ENCODE measurements around the gene DHDH. TPM values are rescaled to one million over a fixed set of nuclear protein-coding genes. Genes with fewer than 3 reads are reported as not detected.
A peak's percentile ranks its signal among the peaks of the same experiment; 100 is the strongest.

The DHDH gene
- total and polyA plus RNA-seq, 2 of the 13 experiments (the other 11 are each of a cell fraction or from before 2014, with no cell fraction given) = 0.13 to 0.91 TPM

DNA sequence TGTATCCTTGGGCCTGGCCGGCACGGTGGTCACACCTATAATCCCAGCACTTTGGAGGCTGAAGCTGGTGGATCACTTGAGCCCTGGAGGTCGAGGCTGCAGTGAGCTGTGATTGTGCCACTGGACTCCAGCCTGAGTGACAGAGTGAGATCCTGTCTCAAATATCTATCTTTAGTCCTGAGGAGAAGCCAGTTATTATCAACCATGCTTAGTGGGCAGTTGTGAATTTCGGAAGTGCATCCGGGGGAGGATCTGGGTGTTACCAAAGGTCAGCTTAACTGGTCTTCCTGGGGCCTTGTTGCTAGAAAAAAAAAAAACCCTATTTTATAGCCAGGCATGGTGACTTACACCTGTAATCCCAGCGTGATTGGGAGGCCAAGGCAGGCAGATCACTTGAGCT, 9.6 kb downstream of the DHDH start (continued):
- TF ChIP-seq MYC (CRISPR knock-in tag; IDR thresholded peaks at IDR 0.05; ENCODE audit: borderline replicate concordance) = no peak
- TF ChIP-seq ZFX (CRISPR knock-in tag; IDR thresholded peaks at IDR 0.05; ENCODE audit: low read depth) = no peak
- TF ChIP-seq, protein P1, sequence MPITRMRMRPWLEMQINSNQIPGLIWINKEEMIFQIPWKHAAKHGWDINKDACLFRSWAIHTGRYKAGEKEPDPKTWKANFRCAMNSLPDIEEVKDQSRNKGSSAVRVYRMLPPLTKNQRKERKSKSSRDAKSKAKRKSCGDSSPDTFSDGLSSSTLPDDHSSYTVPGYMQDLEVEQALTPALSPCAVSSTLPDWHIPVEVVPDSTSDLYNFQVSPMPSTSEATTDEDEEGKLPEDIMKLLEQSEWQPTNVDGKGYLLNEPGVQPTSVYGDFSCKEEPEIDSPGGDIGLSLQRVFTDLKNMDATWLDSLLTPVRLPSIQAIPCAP (CRISPR knock-in tag; IDR thresholded peaks at IDR 0.05; ENCODE audit: low read depth) = no peak
- TF ChIP-seq, protein P2, sequence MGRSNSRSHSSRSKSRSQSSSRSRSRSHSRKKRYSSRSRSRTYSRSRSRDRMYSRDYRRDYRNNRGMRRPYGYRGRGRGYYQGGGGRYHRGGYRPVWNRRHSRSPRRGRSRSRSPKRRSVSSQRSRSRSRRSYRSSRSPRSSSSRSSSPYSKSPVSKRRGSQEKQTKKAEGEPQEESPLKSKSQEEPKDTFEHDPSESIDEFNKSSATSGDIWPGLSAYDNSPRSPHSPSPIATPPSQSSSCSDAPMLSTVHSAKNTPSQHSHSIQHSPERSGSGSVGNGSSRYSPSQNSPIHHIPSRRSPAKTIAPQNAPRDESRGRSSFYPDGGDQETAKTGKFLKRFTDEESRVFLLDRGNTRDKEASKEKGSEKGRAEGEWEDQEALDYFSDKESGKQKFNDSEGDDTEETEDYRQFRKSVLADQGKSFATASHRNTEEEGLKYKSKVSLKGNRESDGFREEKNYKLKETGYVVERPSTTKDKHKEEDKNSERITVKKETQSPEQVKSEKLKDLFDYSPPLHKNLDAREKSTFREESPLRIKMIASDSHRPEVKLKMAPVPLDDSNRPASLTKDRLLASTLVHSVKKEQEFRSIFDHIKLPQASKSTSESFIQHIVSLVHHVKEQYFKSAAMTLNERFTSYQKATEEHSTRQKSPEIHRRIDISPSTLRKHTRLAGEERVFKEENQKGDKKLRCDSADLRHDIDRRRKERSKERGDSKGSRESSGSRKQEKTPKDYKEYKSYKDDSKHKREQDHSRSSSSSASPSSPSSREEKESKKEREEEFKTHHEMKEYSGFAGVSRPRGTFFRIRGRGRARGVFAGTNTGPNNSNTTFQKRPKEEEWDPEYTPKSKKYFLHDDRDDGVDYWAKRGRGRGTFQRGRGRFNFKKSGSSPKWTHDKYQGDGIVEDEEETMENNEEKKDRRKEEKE (IDR thresholded peaks at IDR 0.05) = no peak

DNA sequence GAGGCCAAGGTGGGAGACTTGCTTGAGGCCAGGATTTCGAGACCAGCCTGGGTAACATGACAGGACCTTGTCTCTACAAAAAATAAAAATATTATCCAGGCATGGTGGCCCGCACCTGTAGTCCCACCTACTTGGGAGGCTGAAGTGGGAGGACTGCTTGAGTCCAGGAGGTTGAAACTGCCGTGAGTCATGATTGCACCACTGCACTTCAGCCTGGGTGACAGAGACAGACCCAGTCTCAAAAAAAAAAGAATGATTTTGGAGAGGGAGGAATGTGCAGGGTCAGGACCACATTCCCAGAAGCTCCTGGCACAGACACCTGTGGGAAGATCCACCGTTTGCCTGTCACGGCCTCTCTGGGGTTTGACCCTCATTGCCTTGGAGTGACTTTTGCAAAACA, 11.9 kb downstream of the DHDH start:
- ChIA-PET CTCF (ENCODE audit: low intra/inter-chr PET ratio, low total read pairs) (no interaction called here), POLR2A (no interaction called here)
- intact Hi-C loops (cut with micrococcal nuclease; ENCODE audit: unreplicated experiment) (no loop called here), in situ Hi-C loops (cut with HindIII; ENCODE audit: extremely low pct_ligation_motif_present, low pct_unique_long_range_greater_than_20kb) (no loop called here)
- FAIRE-seq = no peak
- DNase-seq (ENCODE audit: low spot score) = no peak
- Histone ChIP-seq H3K36me3 (replicated peaks in 1 of 2; ENCODE audit: control insufficient read depth in 1 of 2, insufficient read depth in 2 of 2, low read length in 2 of 2) (no peaks in the 10 kb centered on the region), H3K27me3 (ENCODE audit: control insufficient read depth in 1 of 2, insufficient read depth in 2 of 2, low read length in 2 of 2) (no peaks in the 10 kb centered on the region), H2AFZ (ENCODE audit: low read length) (no peak overlapping the region), H3K4me2 (ENCODE audit: low read depth, low read length) (no peak overlapping the region), H3K9me3 (ENCODE audit: low read length) (peaks cover 5% of the 10 kb centered on the region; the same call in 1 of the 2 replicates), H4K20me1 (ENCODE audit: insufficient read depth, low read length) (no peaks in the 10 kb centered on the region), H3K9ac (ENCODE audit: insufficient read depth, low read depth, low read length) (no peak overlapping the region), H3K79me2 (ENCODE audit: insufficient read depth, low read length) (no peaks in the 10 kb centered on the region), H3K4me3 (replicated peaks in 1 of 3; ENCODE audit: insufficient read depth in 1 of 3, low read depth in 2 of 3, low read length in 3 of 3) (no peak overlapping the region), H3K27ac (ENCODE audit: extremely low read length, insufficient read depth, low read length) (no peak overlapping the region), H3K4me1 (ENCODE audit: insufficient read depth, low read length) (peaks cover 50% of the 10 kb centered on the region)
- WGBS (ENCODE audit: low lambda C conversion rate) = 50% methylated on average over 5 of the region's 5 CpGs
- no TSS peak for BruUV-seq (replicated peaks)
- no peak for ATAC-seq
- TF ChIP-seq, protein P3, sequence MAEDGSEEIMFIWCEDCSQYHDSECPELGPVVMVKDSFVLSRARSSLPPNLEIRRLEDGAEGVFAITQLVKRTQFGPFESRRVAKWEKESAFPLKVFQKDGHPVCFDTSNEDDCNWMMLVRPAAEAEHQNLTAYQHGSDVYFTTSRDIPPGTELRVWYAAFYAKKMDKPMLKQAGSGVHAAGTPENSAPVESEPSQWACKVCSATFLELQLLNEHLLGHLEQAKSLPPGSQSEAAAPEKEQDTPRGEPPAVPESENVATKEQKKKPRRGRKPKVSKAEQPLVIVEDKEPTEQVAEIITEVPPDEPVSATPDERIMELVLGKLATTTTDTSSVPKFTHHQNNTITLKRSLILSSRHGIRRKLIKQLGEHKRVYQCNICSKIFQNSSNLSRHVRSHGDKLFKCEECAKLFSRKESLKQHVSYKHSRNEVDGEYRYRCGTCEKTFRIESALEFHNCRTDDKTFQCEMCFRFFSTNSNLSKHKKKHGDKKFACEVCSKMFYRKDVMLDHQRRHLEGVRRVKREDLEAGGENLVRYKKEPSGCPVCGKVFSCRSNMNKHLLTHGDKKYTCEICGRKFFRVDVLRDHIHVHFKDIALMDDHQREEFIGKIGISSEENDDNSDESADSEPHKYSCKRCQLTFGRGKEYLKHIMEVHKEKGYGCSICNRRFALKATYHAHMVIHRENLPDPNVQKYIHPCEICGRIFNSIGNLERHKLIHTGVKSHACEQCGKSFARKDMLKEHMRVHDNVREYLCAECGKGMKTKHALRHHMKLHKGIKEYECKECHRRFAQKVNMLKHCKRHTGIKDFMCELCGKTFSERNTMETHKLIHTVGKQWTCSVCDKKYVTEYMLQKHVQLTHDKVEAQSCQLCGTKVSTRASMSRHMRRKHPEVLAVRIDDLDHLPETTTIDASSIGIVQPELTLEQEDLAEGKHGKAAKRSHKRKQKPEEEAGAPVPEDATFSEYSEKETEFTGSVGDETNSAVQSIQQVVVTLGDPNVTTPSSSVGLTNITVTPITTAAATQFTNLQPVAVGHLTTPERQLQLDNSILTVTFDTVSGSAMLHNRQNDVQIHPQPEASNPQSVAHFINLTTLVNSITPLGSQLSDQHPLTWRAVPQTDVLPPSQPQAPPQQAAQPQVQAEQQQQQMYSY (CRISPR knock-in tag; IDR thresholded peaks at IDR 0.05) = no peak
- TF ChIP-seq TRIM24 (CRISPR knock-in tag; IDR thresholded peaks at IDR 0.05) (no peak), SPEN (CRISPR knock-in tag; IDR thresholded peaks at IDR 0.05; ENCODE audit: low read depth) (no peak), CEBPB (IDR thresholded peaks at IDR 0.05; ENCODE audit: borderline replicate concordance, low read depth, low read length) (no peak), FOSL2 (CRISPR knock-in tag; IDR thresholded peaks at IDR 0.05) (peak; percentile 66), PAF1 (CRISPR knock-in tag; IDR thresholded peaks at IDR 0.05) (no peak), ZNF317 (CRISPR knock-in tag; IDR thresholded peaks at IDR 0.05) (no peak), ZNF263 (CRISPR knock-in tag; IDR thresholded peaks at IDR 0.05) (peak; percentile 81), ZNF883 (CRISPR knock-in tag; IDR thresholded peaks at IDR 0.05; ENCODE audit: not compliant biosample characterization) (no peak), ZNF460 (CRISPR knock-in tag; IDR thresholded peaks at IDR 0.05; ENCODE audit: borderline replicate concordance) (peak; percentile 24; the same call in 1 of the 2 replicates)
- TF ChIP-seq, protein P4, sequence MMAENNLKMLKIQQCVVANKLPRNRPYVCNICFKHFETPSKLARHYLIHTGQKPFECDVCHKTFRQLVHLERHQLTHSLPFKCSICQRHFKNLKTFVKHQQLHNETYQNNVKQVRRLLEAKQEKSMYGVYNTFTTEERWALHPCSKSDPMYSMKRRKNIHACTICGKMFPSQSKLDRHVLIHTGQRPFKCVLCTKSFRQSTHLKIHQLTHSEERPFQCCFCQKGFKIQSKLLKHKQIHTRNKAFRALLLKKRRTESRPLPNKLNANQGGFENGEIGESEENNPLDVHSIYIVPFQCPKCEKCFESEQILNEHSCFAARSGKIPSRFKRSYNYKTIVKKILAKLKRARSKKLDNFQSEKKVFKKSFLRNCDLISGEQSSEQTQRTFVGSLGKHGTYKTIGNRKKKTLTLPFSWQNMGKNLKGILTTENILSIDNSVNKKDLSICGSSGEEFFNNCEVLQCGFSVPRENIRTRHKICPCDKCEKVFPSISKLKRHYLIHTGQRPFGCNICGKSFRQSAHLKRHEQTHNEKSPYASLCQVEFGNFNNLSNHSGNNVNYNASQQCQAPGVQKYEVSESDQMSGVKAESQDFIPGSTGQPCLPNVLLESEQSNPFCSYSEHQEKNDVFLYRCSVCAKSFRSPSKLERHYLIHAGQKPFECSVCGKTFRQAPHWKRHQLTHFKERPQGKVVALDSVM (CRISPR knock-in tag; IDR thresholded peaks at IDR 0.05) = peak; percentile 86
